GM12801 (cell line): ENCODE measurements around the gene DDX20.

Experiments used
- CTCF ChIP-seq: IDR thresholded peaks from one replicate; pipeline ENCODE4 v1.5.1; 2011; ENCODE audit warnings: control low read depth; ENCODE audit not compliant: insufficient read length; ENCODE audit errors: extremely low read depth

DDX20 gene

GRCh38 chr1:111756124-111756513 lies 418 bp downstream of the DDX20 start:
- no peak for TF ChIP-seq CTCF

GRCh38 chr1:111758373-111758772 lies 2.7 kb downstream of the DDX20 start:
- no peak for TF ChIP-seq CTCF

GRCh38 chr1:111761717-111762116 lies 6.0 kb downstream of the DDX20 start:
- TF ChIP-seq CTCF, result no peak

- TF ChIP-seq CTCF, result no peak
Measured at GRCh38 chr1:111762332-111762731, 6.6 kb downstream of the DDX20 start.

GRCh38 chr1:111768023-111768422 lies 12.3 kb downstream of the DDX20 start:
- no peak for TF ChIP-seq CTCF

GRCh38 chr1:111768625-111769024 lies 12.9 kb downstream of the DDX20 start:
- no peak for TF ChIP-seq CTCF

- no peak for TF ChIP-seq CTCF
Measured at GRCh38 chr1:111769517-111770146, 13.9 kb downstream of the DDX20 start.
